Measurements from ENCODE around the gene DMPK.
"Not testable (repeated sequence)": the region's sequence is repeated elsewhere in the genome, so short reads cannot be mapped to it uniquely, and the experiment has no call there.

GRCh38 chr19:45751483-45751882, 30.8 kb downstream of the DMPK start:
- not testable (repeated sequence) for TF ChIP-seq POLR2AphosphoS5 (IDR thresholded peaks at IDR 0.05; ENCODE audit: borderline replicate concordance, low read depth, low read length); EZH2 (IDR thresholded peaks at IDR 0.05); FOXP2 (optimal IDR thresholded peaks at IDR 0.05; ENCODE audit: control extremely low read depth, extremely low read length, insufficient read depth)

Data from SK-N-MC (cell line).